Measurements from ENCODE around the gene PDE6B. TPM values are rescaled to one million over a fixed set of nuclear protein-coding genes. Genes with fewer than 3 reads are reported as not detected.

Gene PDE6B
- total RNA-seq, 1 donor from 2014 or later = 15.0 TPM

DNA sequence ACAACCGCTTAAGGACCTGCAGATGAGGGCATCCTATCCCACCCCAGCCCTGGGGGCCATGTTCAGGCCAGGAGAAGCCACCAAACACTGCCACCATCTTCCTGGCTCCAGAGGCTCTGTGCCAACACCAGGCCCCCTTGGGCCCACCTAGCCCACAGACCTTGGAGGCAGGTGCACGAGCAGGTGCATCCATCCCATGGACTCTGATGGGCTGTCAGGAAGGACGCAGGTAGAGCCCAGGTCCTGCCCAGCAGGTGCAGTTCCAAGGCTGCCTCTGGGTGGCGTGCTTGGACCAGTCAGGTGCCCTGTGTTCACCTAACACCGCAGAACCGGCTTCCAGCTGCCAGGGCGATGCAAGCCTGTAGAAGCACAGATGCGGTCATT, 22.8 kb upstream of the PDE6B start:
- Mint-ChIP-seq H3K9me3 (no peaks in the 10 kb centered on the region), H3K4me1 (peaks cover 2% of the 10 kb centered on the region), H3K4me3 (no peak overlapping the region), H3K27me3 (peaks cover 12% of the 10 kb centered on the region), H3K36me3 (ENCODE audit: low read depth) (no peaks in the 10 kb centered on the region), H3K27ac (no peak overlapping the region)
- peak; percentile 40 for ATAC-seq (ENCODE audit: low read depth)
- CTCF ChIA-PET = no interaction called here
- intact Hi-C loops (cut with micrococcal nuclease) = no loop called here
- no peak for DNase-seq
- TF ChIP-seq, protein P1, sequence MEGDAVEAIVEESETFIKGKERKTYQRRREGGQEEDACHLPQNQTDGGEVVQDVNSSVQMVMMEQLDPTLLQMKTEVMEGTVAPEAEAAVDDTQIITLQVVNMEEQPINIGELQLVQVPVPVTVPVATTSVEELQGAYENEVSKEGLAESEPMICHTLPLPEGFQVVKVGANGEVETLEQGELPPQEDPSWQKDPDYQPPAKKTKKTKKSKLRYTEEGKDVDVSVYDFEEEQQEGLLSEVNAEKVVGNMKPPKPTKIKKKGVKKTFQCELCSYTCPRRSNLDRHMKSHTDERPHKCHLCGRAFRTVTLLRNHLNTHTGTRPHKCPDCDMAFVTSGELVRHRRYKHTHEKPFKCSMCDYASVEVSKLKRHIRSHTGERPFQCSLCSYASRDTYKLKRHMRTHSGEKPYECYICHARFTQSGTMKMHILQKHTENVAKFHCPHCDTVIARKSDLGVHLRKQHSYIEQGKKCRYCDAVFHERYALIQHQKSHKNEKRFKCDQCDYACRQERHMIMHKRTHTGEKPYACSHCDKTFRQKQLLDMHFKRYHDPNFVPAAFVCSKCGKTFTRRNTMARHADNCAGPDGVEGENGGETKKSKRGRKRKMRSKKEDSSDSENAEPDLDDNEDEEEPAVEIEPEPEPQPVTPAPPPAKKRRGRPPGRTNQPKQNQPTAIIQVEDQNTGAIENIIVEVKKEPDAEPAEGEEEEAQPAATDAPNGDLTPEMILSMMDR (IDR thresholded peaks at IDR 0.05) = no peak
- POLR2A ChIA-PET = no interaction called here

DNA sequence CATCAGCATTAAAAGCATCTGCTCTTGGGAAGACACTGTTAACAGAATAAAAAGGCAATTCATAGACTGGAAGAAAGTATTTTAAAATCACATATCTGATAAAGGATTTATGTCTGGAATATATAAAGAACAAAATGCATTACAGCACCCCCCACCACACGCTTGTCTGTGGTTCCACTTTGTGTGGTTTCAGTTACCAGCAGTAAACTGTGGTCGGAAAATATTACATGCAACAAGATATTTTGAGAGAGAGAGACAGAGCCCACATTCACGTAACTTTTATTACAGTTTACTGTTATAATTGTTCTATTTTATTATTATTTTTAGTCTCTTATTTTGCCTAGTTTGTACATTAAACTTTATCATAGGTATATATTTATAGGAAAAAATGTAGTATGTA, 21.2 kb upstream of the PDE6B start:
- POLR2A ChIA-PET = no interaction called here
- Mint-ChIP-seq H3K27me3 (peaks cover 10% of the 10 kb centered on the region), H3K9me3 (no peaks in the 10 kb centered on the region), H3K4me1 (peaks cover 2% of the 10 kb centered on the region), H3K4me3 (no peak overlapping the region), H3K36me3 (ENCODE audit: low read depth) (no peaks in the 10 kb centered on the region), H3K27ac (no peak overlapping the region)
- intact Hi-C loops (cut with micrococcal nuclease) = no loop called here
- ATAC-seq (ENCODE audit: low read depth) (no peak), DNase-seq (no peak)
- CTCF ChIA-PET = no interaction called here
- TF ChIP-seq, protein P1 (IDR thresholded peaks at IDR 0.05) = no peak

DNA sequence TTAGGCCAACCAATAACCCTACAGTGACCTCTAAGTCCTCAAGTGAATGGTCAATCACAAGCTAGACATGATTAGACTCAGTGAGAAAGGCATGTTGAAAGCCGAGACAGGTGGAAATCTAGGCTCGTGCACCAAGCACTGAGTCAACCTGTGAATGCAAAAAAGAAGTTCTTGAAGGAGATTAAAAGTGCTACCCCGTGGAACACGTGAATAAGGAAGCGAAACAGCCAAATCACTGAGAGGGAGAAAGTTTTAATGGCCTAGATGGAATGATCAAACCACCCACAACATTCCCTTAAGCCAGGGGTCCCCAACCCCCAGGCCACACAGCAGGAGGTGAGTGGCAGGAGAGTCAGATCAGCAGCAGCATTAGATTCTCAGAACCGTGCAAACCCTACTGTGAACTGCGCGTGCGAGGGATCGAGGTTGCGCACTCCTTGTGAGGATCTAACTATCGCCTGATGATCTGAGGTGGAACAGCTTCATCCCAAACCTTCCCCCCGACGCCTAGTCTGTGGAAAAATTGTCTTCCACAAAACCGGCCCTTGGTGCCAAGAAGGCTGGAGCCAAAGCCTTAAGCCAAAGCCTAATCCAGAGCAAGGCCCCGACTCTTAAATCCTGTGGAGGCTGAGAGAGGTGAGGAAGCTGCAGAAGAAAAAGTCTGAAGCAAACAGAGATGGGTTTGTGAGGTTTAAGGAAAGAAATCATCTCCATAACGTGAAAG, 19.5 kb upstream of the PDE6B start:
- CTCF ChIA-PET = no interaction called here
- H3K27ac Mint-ChIP-seq = no peak overlapping the region
- H3K4me1 Mint-ChIP-seq = peaks cover 2% of the 10 kb centered on the region
- DNase-seq = no peak
- H3K9me3 Mint-ChIP-seq = no peaks in the 10 kb centered on the region
- no peaks in the 10 kb centered on the region for H3K36me3 Mint-ChIP-seq (ENCODE audit: low read depth)
- no peak overlapping the region for H3K4me3 Mint-ChIP-seq
- TF ChIP-seq, protein P1 (IDR thresholded peaks at IDR 0.05) = no peak
- POLR2A ChIA-PET = no interaction called here
- ATAC-seq (ENCODE audit: low read depth) = no peak
- intact Hi-C loops (cut with micrococcal nuclease) = no loop called here
- H3K27me3 Mint-ChIP-seq = peaks cover 22% of the 10 kb centered on the region

DNA sequence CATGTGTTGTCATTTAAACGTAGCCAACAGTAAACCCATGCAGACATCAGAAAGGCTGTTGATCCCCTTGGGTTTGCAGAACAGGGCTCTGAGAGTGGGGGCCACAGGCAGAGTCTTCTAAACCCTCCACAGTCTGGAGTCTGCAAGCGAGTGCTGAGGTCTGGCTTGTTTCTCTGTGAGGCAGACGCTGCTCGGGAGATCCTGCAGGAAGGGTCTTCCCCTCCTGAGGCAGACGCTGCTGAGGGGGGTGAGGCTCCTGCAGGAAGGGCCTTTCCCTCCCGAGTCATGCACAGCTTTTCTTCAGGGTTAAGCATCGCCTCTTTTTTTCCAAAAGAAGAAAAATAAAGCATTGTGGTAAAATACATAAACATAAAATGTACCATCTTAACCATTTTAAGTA, 17.1 kb upstream of the PDE6B start:
- Mint-ChIP-seq H3K9me3 (no peaks in the 10 kb centered on the region), H3K27ac (no peak overlapping the region), H3K27me3 (peaks cover 21% of the 10 kb centered on the region), H3K4me1 (peaks cover 2% of the 10 kb centered on the region), H3K4me3 (no peak overlapping the region), H3K36me3 (ENCODE audit: low read depth) (no peaks in the 10 kb centered on the region)
- TF ChIP-seq, protein P1 (IDR thresholded peaks at IDR 0.05) = no peak
- ATAC-seq (ENCODE audit: low read depth) = no peak
- intact Hi-C loops (cut with micrococcal nuclease) = no loop called here
- DNase-seq = no peak
- ChIA-PET CTCF (no interaction called here), POLR2A (no interaction called here)

DNA sequence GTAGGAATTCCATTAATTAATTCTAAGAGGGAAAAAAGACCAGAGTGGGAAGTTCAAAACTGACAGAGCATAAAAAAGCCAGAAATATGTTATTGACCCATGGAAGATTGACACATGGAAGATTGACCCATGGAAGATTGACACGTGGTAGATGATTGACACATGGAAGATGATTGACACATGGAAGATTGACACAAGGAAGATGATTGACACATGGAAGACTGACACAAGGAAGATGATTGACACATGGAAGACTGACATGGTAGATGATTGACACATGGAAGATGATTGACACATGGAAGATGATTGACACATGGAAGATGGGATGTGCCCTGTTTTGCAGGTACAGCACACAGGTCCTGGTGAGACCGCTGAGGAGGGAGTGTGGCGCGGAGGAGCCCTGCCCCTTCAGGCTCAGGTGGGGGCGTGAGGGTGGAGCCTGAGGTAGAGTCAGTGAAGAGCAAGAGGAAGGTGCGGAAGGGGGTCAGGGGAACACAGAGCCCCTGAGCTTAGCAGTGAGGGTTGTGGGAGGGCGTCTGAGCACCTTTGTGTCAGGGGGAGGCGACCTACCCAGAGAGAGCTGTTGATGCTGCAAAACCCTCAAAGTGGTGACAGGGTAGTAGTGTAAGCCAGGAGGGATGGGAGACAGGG, 15.8 kb upstream of the PDE6B start:
- H3K27ac Mint-ChIP-seq = no peak overlapping the region
- TF ChIP-seq, protein P1 (IDR thresholded peaks at IDR 0.05) = no peak
- CTCF ChIA-PET = no interaction called here
- DNase-seq = no peak
- H3K36me3 Mint-ChIP-seq (ENCODE audit: low read depth) = no peaks in the 10 kb centered on the region
- H3K9me3 Mint-ChIP-seq = no peaks in the 10 kb centered on the region
- intact Hi-C loops (cut with micrococcal nuclease) = no loop called here
- H3K4me1 Mint-ChIP-seq = no peaks in the 10 kb centered on the region
- POLR2A ChIA-PET = no interaction called here
- no peak overlapping the region for H3K4me3 Mint-ChIP-seq
- no peak for ATAC-seq (ENCODE audit: low read depth)
- peaks cover 21% of the 10 kb centered on the region for H3K27me3 Mint-ChIP-seq
